HL-60 (cell line): ENCODE results near the gene RAB27A.
"Not testable (repeated sequence)": the region's sequence is repeated elsewhere in the genome, so short reads cannot be mapped to it uniquely, and the experiment has no call there.

Source experiments
- DNase-seq, 2 experiments: peaks; one replicate each; pipeline ENCODE4 v3.0.0-alpha.2; 2010 to 2020; ENCODE audit warnings: low read depth in 1 of 2, low spot score in 1 of 2
- H3K27ac ChIP-seq: fragments of 250-450 bp; sonication (Bioruptor Pico); replicated peaks from 2 replicates; pipeline ENCODE4 v1.5.1; 2020; ENCODE audit warnings: mild to moderate bottlenecking, moderate library complexity
- H3K27me3 ChIP-seq: fragments of 250-450 bp; sonication (Bioruptor Pico); 2 replicates; pipeline ENCODE4 v1.5.1; 2021; ENCODE audit warnings: mild to moderate bottlenecking, moderate library complexity; ENCODE audit not compliant: insufficient read depth, poor library complexity, severe bottlenecking
- H3K4me3 ChIP-seq: replicated peaks from 2 replicates; pipeline ENCODE4 v1.5.1; 2011; ENCODE audit warnings: mild to moderate bottlenecking, control low read depth, low read length; ENCODE audit not compliant: insufficient read depth
- GABPA ChIP-seq: IDR thresholded peaks from 2 replicates; pipeline ENCODE4 v1.6.1; 2012; ENCODE audit warnings: low read depth
- POLR2AphosphoS5 ChIP-seq: IDR thresholded peaks from 2 replicates; pipeline ENCODE4 v1.6.1; 2012; ENCODE audit warnings: low read depth
- SPI1 ChIP-seq: IDR thresholded peaks from 2 replicates; pipeline ENCODE4 v1.6.1; 2012; ENCODE audit warnings: low read depth, mild to moderate bottlenecking, borderline replicate concordance
- TF ChIP-seq, protein P1 (sequence below): IDR thresholded peaks from one replicate; pipeline ENCODE4 v1.5.1; 2011; ENCODE audit warnings: low read length, control low read depth, inconsistent platforms; ENCODE audit not compliant: insufficient read depth
- TF ChIP-seq, protein P2 (sequence below): IDR thresholded peaks from 2 replicates; pipeline ENCODE4 v1.6.1; 2012; ENCODE audit warnings: low read depth; ENCODE audit not compliant: insufficient replicate concordance

Gene RAB27A

DNA sequence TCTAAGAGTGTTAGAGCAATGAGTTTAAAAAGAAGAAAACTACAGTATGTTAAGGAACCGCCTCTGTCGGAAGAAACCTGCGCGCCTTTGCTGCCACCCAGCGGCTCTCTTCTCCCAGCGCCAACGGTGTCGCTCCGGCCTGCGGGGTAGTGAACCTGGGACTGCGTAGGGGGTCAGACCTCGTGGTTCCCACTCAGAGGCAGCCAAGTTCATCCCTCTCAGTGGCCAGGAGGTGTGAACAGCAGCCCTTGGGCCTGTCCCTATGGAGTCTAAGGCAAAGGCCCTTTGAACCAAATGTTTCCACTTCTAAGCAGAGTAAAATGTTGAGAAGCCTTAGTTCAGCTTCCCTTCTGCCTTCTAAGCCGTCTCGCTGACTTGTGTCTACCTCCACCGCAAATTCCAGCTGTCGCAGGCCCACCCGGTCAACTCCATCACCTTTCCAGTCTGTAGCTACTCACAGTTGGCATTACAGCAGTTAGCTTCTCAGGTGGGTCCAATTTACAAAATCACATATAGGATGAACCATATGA, 980 bp upstream of the RAB27A start:
- H3K4me3 ChIP-seq: peak overlapping the region; percentile 70
- H3K27me3 ChIP-seq: no peaks in the 10 kb centered on the region
- DNase-seq: peak in 1 of 2 experiments; percentile 85
- peak overlapping the region; percentile 96 for H3K27ac ChIP-seq
- TF ChIP-seq SPI1 (no peak), POLR2AphosphoS5 (no peak)
- TF ChIP-seq, protein P1, sequence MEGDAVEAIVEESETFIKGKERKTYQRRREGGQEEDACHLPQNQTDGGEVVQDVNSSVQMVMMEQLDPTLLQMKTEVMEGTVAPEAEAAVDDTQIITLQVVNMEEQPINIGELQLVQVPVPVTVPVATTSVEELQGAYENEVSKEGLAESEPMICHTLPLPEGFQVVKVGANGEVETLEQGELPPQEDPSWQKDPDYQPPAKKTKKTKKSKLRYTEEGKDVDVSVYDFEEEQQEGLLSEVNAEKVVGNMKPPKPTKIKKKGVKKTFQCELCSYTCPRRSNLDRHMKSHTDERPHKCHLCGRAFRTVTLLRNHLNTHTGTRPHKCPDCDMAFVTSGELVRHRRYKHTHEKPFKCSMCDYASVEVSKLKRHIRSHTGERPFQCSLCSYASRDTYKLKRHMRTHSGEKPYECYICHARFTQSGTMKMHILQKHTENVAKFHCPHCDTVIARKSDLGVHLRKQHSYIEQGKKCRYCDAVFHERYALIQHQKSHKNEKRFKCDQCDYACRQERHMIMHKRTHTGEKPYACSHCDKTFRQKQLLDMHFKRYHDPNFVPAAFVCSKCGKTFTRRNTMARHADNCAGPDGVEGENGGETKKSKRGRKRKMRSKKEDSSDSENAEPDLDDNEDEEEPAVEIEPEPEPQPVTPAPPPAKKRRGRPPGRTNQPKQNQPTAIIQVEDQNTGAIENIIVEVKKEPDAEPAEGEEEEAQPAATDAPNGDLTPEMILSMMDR: peak; percentile 78

DNA sequence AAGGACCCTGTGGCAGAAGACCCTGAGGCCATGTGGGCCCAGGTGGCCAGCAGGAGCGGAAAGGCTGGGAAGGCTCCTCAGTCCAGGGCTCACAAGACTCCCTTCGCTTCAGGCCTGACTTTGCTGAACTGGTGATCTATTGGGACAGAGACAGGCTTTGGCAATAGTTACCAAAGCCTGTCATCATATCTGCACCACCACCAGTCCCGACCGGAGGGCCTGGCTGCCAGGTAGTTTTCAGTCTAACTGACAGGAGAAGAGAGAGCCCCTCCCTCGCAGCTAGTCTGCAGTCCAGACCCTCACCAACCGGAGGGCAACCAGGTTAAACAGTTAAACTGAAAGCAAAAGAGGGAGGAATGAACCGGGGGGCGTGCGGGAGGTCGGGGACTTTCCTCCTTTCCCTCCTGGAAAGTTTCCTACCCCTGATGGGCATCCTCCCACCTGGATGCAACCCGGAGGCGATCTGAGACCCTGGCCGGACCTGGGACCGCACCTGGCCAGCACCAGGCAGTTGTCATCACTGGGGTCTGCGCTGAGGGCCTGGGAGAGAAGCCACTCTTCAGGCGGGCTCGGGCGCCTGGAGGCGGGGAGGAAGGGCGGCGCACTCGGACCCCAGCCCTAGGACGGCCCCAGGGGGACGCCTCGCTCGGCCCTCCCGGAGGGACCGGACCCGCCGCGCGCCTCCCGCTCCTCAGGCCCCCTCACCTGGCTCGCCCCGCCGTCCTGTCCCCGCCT, 435 bp downstream of the RAB27A start:
- peak in 1 of 2 experiments; percentile 73 for DNase-seq
- H3K27ac ChIP-seq: peak overlapping the region; percentile 96
- TF ChIP-seq POLR2AphosphoS5 (peak; percentile 41; the same call in 1 of the 2 replicates), GABPA (no peak), SPI1 (no peak)
- TF ChIP-seq, protein P2, sequence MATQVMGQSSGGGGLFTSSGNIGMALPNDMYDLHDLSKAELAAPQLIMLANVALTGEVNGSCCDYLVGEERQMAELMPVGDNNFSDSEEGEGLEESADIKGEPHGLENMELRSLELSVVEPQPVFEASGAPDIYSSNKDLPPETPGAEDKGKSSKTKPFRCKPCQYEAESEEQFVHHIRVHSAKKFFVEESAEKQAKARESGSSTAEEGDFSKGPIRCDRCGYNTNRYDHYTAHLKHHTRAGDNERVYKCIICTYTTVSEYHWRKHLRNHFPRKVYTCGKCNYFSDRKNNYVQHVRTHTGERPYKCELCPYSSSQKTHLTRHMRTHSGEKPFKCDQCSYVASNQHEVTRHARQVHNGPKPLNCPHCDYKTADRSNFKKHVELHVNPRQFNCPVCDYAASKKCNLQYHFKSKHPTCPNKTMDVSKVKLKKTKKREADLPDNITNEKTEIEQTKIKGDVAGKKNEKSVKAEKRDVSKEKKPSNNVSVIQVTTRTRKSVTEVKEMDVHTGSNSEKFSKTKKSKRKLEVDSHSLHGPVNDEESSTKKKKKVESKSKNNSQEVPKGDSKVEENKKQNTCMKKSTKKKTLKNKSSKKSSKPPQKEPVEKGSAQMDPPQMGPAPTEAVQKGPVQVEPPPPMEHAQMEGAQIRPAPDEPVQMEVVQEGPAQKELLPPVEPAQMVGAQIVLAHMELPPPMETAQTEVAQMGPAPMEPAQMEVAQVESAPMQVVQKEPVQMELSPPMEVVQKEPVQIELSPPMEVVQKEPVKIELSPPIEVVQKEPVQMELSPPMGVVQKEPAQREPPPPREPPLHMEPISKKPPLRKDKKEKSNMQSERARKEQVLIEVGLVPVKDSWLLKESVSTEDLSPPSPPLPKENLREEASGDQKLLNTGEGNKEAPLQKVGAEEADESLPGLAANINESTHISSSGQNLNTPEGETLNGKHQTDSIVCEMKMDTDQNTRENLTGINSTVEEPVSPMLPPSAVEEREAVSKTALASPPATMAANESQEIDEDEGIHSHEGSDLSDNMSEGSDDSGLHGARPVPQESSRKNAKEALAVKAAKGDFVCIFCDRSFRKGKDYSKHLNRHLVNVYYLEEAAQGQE: no peak

DNA sequence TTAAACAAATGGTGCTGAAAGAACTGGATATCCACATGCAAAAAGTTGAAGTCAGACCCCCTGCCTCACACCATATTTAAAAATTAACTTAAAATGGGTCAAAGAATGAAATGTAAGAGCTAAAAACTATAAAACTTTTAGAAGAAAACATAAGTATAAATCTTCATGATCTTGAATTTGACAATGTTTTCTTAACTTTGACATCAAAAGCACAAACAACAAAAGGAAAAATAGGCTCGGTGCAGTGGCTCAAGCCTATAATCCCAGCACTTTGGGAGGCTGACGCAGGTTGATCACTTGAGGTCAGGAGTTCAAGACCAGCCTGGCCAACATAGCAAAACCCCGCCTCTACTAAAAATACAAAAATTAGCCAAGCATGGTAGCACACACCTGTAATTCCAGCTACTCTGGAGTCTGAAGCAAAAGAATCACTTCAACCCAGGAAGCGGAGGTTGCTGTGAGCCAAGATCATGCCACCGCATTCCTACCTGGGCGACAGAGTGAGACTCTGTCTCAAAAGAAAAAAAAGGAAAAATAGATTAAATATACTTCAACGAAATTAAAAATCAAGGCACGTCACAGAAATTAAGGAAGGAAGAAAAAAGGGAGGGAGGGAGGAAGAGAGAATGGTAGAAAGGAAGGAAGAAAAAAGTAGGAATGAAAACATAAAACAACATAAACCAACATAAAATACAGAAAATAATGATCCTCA, 1.5 kb downstream of the RAB27A start:
- no peaks in the 10 kb centered on the region for H3K27me3 ChIP-seq
- H3K27ac ChIP-seq: peak overlapping the region; percentile 96
- no peak for DNase-seq
- peak overlapping the region; percentile 70 for H3K4me3 ChIP-seq
- no peak for TF ChIP-seq GABPA
- TF ChIP-seq, protein P1: no peak
- no peak for TF ChIP-seq SPI1

More for the DNA sequence above, 435 bp downstream of the RAB27A start:
- Histone ChIP-seq H3K27me3 (no peaks in the 10 kb centered on the region), H3K4me3 (peak overlapping the region; percentile 70)

DNA sequence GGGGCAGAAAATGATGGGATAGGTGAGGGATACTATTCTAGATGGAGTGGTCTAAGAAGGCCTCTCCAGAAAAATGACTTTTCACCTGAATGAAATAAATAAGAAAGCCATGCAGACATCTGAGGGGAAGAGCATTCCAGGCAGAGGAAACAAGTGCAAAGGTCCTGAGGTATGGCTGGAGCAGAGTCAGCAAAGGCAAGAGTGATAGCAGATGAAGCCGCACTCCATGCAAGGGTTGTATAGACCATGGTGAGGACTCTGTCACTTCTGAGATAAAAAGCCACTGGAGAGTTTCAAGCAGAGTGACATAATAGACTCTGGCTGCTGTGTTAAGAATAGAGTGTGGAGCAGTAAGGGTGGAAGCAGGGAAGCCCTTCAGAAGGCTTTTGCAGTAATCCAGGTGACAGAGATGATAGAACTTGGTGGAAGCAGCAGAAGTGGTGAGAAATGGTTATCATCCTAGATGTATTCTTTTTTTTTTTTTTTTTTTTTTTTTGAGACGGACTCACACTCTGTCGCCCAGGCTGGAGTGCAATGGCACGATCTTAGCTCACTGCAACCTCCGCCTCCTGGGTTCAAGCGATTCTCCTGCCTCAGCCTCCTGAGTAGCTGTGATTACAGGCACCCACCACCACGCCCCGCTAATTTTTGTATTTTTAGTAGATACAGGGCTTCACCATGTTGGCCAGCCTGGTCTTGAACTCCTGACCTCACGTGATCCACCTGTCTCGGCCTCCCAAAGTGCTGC, 3.0 kb downstream of the RAB27A start:
- H3K27me3 ChIP-seq, H3K4me3 ChIP-seq: not testable (repeated sequence)
- H3K27ac ChIP-seq: peak overlapping the region; percentile 96

DNA sequence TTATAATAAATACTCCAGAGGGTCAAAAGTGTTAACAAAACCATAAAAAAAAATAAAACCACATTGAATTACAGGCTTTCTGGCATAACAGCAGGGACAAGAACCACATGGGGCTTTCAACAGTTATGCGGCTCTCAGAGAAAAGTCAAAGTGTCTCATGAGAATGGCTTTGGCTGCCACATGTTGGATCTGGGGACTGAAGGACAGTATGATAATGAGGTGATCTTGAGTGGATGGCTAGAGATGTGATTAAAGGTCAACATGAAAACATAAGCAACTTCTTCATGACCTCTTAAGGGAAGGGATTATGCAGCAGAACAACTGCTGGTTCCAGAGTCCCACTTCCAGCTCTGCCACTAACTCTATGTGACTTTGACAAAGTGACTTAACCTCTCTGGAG, 5.2 kb downstream of the RAB27A start:
- Histone ChIP-seq H3K4me3 (no peak overlapping the region; the same call in 1 of the 2 replicates), H3K27me3 (no peaks in the 10 kb centered on the region), H3K27ac (peak overlapping the region; percentile 67)
- no peak for DNase-seq
- TF ChIP-seq, protein P1: no peak
- TF ChIP-seq, protein P2: no peak
- no peak for TF ChIP-seq GABPA
- TF ChIP-seq SPI1: no peak
- TF ChIP-seq POLR2AphosphoS5: no peak

More for the DNA sequence above, 3.0 kb downstream of the RAB27A start:
- DNase-seq: not testable (repeated sequence)
